ENCODE data around the gene SLC22A13. TPM values are rescaled to one million over a fixed set of nuclear protein-coding genes. Genes with fewer than 3 reads are reported as not detected.

The SLC22A13 gene
- total and polyA plus RNA-seq, 2 of the 4 experiments (the other 2 are of a cell fraction), result under 0.01 to 0.22 TPM

- intact Hi-C loops (cut with micrococcal nuclease) (no loop called here), in situ Hi-C loops (cut with MboI; ENCODE audit: low sequenced_read_pairs) (no loop called here), dilution Hi-C loops (cut with HindIII; ENCODE audit: low sequenced_read_pairs, unreplicated experiment) (no loop called here)
- Histone ChIP-seq H3K18ac (ENCODE audit: low read depth, low read length) (no peak overlapping the region), H3K27ac (ENCODE audit: insufficient read depth, low read length) (no peak overlapping the region), H3K27me3 (ENCODE audit: control insufficient read depth, insufficient read depth, low read length) (peaks cover 2% of the 10 kb centered on the region; the same call in 1 of the 2 replicates), H3K36me3 (ENCODE audit: control insufficient read depth, insufficient read depth, low read length) (no peaks in the 10 kb centered on the region), H2AK9ac (replicated peaks; ENCODE audit: low read depth, low read length, poor library complexity) (no peak overlapping the region), H2AFZ (replicated peaks; ENCODE audit: low read length, poor library complexity) (no peak overlapping the region), H3K4ac (ENCODE audit: low read depth, low read length) (no peak overlapping the region), H3K14ac (replicated peaks; ENCODE audit: low read depth, low read length) (no peak overlapping the region), H3K23ac (ENCODE audit: low read depth, low read length) (no peak overlapping the region), H3K9ac (ENCODE audit: low read depth, low read length) (no peak overlapping the region), H2AK5ac (ENCODE audit: low read depth, low read length) (no peak overlapping the region), H3K56ac (ENCODE audit: extremely low read depth, insufficient read depth, low read length) (no peak overlapping the region), H4K91ac (ENCODE audit: insufficient read depth, low read depth, low read length) (no peak overlapping the region), H3K79me1 (ENCODE audit: low read depth in 1 of 2, low read length in 2 of 2) (no peaks in the 10 kb centered on the region), H3K9me1 (ENCODE audit: insufficient read depth, low read length) (no peaks in the 10 kb centered on the region), H2BK20ac (ENCODE audit: low read depth, low read length) (no peak overlapping the region), H2BK15ac (ENCODE audit: low read depth, low read length) (no peak overlapping the region), H4K5ac (ENCODE audit: low read depth, low read length) (no peak overlapping the region), H2BK5ac (ENCODE audit: low read depth, low read length, poor library complexity, severe bottlenecking) (no peak overlapping the region), H3K9me3 (ENCODE audit: control insufficient read depth, insufficient read depth, low read length) (no peaks in the 10 kb centered on the region), H4K20me1 (ENCODE audit: insufficient read depth, low read length) (no peaks in the 10 kb centered on the region), H3K4me3 (ENCODE audit: insufficient read depth, low read depth, low read length) (no peak overlapping the region), H3K4me2 (ENCODE audit: low read depth, low read length) (no peak overlapping the region), H4K8ac (ENCODE audit: low read depth in 2 of 2, low read length in 2 of 2) (no peak overlapping the region), H2BK120ac (ENCODE audit: low read depth, low read length) (no peak overlapping the region), H3K4me1 (ENCODE audit: control insufficient read depth, insufficient read depth, low read length) (no peaks in the 10 kb centered on the region)
- BruUV-seq (replicated peaks), result no TSS peak
- TF ChIP-seq SMC3 (IDR thresholded peaks at IDR 0.05; ENCODE audit: low read depth, low read length) (no peak), RAD21 (IDR thresholded peaks at IDR 0.05; ENCODE audit: low read length) (no peak), CHD1 (IDR thresholded peaks at IDR 0.05; ENCODE audit: low read depth, low read length) (no peak), RFX5 (IDR thresholded peaks at IDR 0.05; ENCODE audit: low read depth, low read length) (no peak), FOS (IDR thresholded peaks at IDR 0.05; ENCODE audit: low read depth, low read length) (no peak), BHLHE40 (IDR thresholded peaks at IDR 0.05; ENCODE audit: low read depth, low read length) (no peak), NFE2L2 (IDR thresholded peaks at IDR 0.05; ENCODE audit: low read depth, low read length) (no peak), ELK1 (IDR thresholded peaks at IDR 0.05; ENCODE audit: borderline replicate concordance, low read depth, low read length) (no peak), CTCF (conservative IDR thresholded peaks at IDR 0.05; ENCODE audit: low read depth, low read length) (no peak), USF2 (IDR thresholded peaks at IDR 0.05; ENCODE audit: low read depth, low read length) (no peak), MAZ (IDR thresholded peaks at IDR 0.05; ENCODE audit: borderline replicate concordance, low read depth, low read length) (no peak), MAFK (IDR thresholded peaks at IDR 0.05; ENCODE audit: low read depth, low read length) (no peak), MXI1 (IDR thresholded peaks at IDR 0.05; ENCODE audit: borderline replicate concordance, low read depth, low read length) (no peak), RCOR1 (IDR thresholded peaks at IDR 0.05; ENCODE audit: insufficient replicate concordance, low read length) (no peak), CEBPB (IDR thresholded peaks at IDR 0.05; ENCODE audit: low read depth, low read length) (no peak), POLR2A (IDR thresholded peaks at IDR 0.05; ENCODE audit: low read depth, low read length) (no peak)
- DNase-seq, result no peak
- POLR2A ChIA-PET (ENCODE audit: unreplicated experiment), result no interaction called here
- no peak for ATAC-seq (ENCODE audit: low read depth)
- CTCF ChIA-PET, result interaction anchor here (0.5 to 1.6 kb wide), 11 partner anchors 12 to 1156 kb away, joined by 3 to 5 read pairs (median 3); partner anchors contain the start of gene ACAA1
Observed at GRCh38 chr3:38297537-38297936, 31.9 kb downstream of the SLC22A13 start.

Data from IMR-90 (cell line).